BLaER1 treated with 17β-estradiol and CSF1 and Interleukin-3, amounts not matched to agents 10 nM and 100 nM (cell line): ENCODE measurements around the gene RNF17.
A peak's percentile ranks its signal among the peaks of the same experiment; 100 is the strongest.
"Not testable (repeated sequence)": the region's sequence is repeated elsewhere in the genome, so short reads cannot be mapped to it uniquely, and the experiment has no call there.

Source experiments
- H3K27ac ChIP-seq, 11 experiments: shearing (Covaris generic); formaldehyde crosslinking; 2 replicates each; pipeline ENCODE4 v1.8.1; 2022
- H3K27me3 ChIP-seq, 11 experiments: shearing (Covaris generic); formaldehyde crosslinking; 2 replicates each; pipeline ENCODE4 v1.8.1; 2022
- H3K36me3 ChIP-seq, 11 experiments: shearing (Covaris generic); formaldehyde crosslinking; 2 replicates each; pipeline ENCODE4 v1.8.1; 2022
- H3K4me1 ChIP-seq, 10 experiments: shearing (Covaris generic); formaldehyde crosslinking; 2 replicates each; pipeline ENCODE4 v1.8.1; 2022
- H3K4me2 ChIP-seq, 11 experiments: shearing (Covaris generic); formaldehyde crosslinking; 2 replicates each; pipeline ENCODE4 v1.8.1; 2022
- H3K4me3 ChIP-seq, 10 experiments: shearing (Covaris generic); formaldehyde crosslinking; 2 replicates each; pipeline ENCODE4 v1.8.1; 2022
- H3K9ac ChIP-seq, 11 experiments: shearing (Covaris generic); formaldehyde crosslinking; 2 replicates each; pipeline ENCODE4 v1.8.1; 2022
- H3K9me3 ChIP-seq, 11 experiments: shearing (Covaris generic); formaldehyde crosslinking; replicated peaks in 1 of 11; 2 replicates each; pipeline ENCODE4 v1.8.1; 2022
- H4K20me1 ChIP-seq, 11 experiments: shearing (Covaris generic); formaldehyde crosslinking; 2 replicates each; pipeline ENCODE4 v1.8.1; 2022
- Cebpa-rat ChIP-seq, 11 experiments: shearing (Covaris generic); IDR thresholded peaks; 2 replicates each; pipeline ENCODE4 v1.8.1; 2022

The RNF17 gene

DNA sequence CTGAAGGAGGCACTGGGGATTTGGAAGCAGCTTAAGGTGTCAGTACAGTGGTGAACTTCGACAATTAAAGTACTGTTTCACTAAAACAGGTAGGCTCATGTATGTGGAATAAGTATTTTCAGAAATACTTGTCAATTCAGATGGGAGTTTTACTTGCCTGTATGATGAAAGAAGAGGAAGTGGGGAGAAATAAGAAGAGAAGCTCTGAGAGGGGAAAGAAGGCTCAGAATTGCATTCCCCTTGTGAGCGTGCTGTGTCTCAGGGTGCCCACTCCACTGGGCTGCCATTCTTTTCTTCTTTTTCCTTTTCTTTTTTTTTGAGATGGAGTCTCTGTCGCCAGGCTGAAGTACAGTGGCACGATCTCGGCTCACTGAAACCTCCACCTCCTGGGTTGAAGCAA is 38.6 kb upstream of the RNF17 start:
- H3K9ac ChIP-seq, result no peak overlapping the region

DNA sequence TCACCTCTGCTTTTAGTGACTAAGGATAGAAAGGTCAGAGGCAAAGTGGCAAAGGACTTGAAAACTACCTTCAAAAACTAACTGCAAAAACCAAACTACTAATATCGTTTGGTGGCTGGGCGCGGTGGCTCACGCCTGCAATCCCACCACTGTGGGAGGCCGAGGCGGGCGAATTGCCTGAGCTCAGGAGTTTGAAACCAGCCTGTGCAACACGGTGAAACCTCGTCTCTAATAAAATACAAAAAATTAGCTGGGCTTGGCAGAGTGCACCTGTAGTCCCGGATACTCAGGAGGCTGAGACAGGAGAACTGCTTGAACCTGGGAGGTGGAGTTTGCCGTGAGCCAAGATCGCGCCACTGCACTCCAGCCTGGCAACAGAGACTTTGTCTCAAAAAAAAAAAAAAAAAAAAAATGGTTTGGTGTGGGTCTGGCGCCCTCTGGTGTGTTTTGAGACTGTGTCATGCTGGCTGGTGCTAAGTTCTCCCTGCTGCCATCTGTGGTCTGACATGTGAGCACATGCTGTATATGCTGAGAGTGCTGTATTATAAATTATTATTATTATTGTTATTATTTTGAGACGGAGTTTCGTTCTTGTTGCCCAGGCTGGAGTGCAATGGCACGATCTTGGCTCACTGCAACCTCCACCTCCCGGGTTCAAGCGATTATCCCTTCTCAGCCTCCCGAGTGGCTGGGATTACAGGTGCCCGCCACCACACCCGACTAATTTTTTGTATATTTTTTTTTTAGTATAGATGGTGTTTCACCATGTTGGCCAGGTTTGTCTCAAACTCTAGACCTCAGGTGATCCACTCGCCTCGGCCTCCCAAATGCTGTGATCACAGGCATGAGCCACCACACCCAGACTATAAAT is 36.0 kb upstream of the RNF17 start:
- H4K20me1 ChIP-seq, result no peaks in the 10 kb centered on the region
- no peak overlapping the region for H3K4me3 ChIP-seq
- H3K27me3 ChIP-seq, result no peaks in the 10 kb centered on the region
- no peak overlapping the region for H3K9ac ChIP-seq
- peaks cover 9 to 18% (median 17%) of the 10 kb centered on the region in 11 experiments; a peak in 19 of 22 replicates for H3K9me3 ChIP-seq
- H3K27ac ChIP-seq, result no peak overlapping the region
- peaks cover 0 to 6% (median 0%) of the 10 kb centered on the region in 10 experiments; a peak in 2 of 20 replicates for H3K4me1 ChIP-seq
- H3K4me2 ChIP-seq, result peak overlapping the region in 1 of 11 experiments; percentile 66; a peak in 2 of 22 replicates
- TF ChIP-seq Cebpa-rat (IDR thresholded peaks at IDR 0.05), result no peak
- H3K36me3 ChIP-seq, result no peaks in the 10 kb centered on the region

More for the DNA sequence above, 38.6 kb upstream of the RNF17 start:
- H3K36me3 ChIP-seq, result no peaks in the 10 kb centered on the region
- no peaks in the 10 kb centered on the region for H3K4me1 ChIP-seq
- no peaks in the 10 kb centered on the region for H3K27me3 ChIP-seq
- H3K4me3 ChIP-seq, result no peak overlapping the region
- TF ChIP-seq Cebpa-rat (IDR thresholded peaks at IDR 0.05), result no peak
- no peaks in the 10 kb centered on the region for H3K9me3 ChIP-seq
- H3K4me2 ChIP-seq, result no peak overlapping the region
- no peaks in the 10 kb centered on the region for H4K20me1 ChIP-seq
- no peak overlapping the region for H3K27ac ChIP-seq

DNA sequence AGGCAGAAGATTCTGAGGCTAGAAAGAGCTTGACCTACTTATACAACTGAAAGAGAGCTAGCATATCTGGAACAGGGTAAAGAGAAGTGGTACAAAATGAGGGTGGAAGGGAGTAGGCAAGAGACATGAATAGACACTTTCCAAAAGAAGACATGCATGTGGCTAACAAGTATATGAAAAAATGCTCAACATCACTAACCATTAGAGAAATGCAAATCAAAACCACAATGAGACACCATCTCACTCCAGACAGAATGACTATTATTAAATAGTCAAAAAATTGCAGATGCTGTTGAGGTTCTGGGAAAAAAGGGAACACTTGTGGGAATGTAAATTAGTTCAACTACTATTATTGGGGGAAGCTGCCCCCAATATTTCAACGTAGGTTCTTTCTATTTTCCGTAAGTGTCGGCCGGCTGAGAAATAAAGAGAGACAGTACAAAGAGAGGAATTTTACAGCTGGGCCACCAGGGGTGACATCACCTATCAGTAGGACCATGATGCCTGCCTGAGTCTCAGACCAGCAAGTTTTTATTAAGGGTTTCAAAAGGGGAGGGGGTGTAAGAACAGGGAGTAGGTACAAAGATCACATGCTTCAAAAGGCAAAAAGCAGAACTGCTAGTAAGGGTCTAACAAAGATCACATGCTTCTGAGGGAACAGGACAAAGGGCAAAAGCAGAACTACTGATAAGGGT is 32.9 kb upstream of the RNF17 start:
- not testable (repeated sequence) for H3K4me2 ChIP-seq
- H3K9me3 ChIP-seq, result peaks cover 9 to 18% (median 17%) of the 10 kb centered on the region in 11 experiments; a peak in 19 of 22 replicates

DNA sequence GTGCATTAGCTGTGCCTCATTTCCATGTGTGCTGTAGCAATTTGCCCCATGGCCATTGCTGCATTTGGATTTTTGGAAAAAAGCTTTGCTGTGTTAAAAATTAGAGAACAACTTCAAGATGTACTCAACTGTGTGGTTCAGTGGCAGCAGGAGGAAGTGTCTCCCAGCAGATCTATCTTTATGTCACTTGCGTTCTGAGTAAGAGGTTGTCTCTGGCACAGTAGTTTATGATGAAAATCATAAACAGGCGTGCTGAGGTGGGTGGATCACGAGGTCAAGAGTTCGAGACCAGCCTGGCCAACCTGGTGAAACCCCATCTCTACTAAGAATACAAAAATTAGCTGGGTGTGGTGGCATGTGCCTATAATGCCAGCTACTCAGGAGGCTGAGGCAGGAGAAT is 29.0 kb upstream of the RNF17 start:
- Histone ChIP-seq H3K27me3 (no peaks in the 10 kb centered on the region), H3K36me3 (no peaks in the 10 kb centered on the region), H3K4me1 (peaks cover 0 to 20% (median 2%) of the 10 kb centered on the region in 10 experiments; a peak in 7 of 20 replicates), H3K9me3 (peaks cover 9 to 18% (median 17%) of the 10 kb centered on the region in 11 experiments; a peak in 19 of 22 replicates), H3K4me2 (peak overlapping the region in 5 of 11 experiments; percentile 12 to 41 (median 23); a peak in 7 of 22 replicates), H3K9ac (no peak overlapping the region), H3K27ac (no peak overlapping the region), H3K4me3 (no peak overlapping the region), H4K20me1 (no peaks in the 10 kb centered on the region)
- no peak for TF ChIP-seq Cebpa-rat (IDR thresholded peaks at IDR 0.05)

More for the DNA sequence above, 32.9 kb upstream of the RNF17 start:
- H3K36me3 ChIP-seq, H3K27ac ChIP-seq, H3K4me3 ChIP-seq, H3K9ac ChIP-seq, H4K20me1 ChIP-seq, H3K27me3 ChIP-seq: not testable (repeated sequence)
- H3K4me1 ChIP-seq, result peaks cover 0 to 20% (median 2%) of the 10 kb centered on the region in 10 experiments; a peak in 7 of 20 replicates

DNA sequence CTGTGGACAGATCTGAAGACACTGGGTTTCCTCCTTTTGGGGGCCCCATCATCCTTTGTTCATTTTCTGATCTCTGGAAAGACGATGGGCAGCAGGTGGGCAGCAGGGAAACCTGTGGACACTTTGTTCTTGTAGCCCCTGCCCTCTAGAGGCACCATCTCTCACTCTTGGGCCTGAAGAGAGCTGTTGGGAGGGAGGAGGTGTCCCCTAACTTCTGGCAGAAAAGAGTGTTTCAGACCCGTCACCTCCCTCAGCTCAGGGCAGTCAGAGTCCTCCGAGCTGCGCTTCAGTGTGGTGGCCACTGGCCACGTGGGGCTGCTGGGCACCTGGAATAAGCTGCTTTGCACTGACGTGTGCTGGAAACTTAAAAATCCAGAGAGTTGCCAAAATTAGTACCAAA is 26.9 kb upstream of the RNF17 start:
- no peak overlapping the region for H3K9ac ChIP-seq
- H3K36me3 ChIP-seq, result no peaks in the 10 kb centered on the region
- peaks cover 8 to 22% (median 13%) of the 10 kb centered on the region in 10 experiments for H3K4me1 ChIP-seq
- no peak overlapping the region for H3K4me3 ChIP-seq
- no peak overlapping the region for H3K27ac ChIP-seq
- H3K4me2 ChIP-seq, result no peak overlapping the region
- no peak for TF ChIP-seq Cebpa-rat (IDR thresholded peaks at IDR 0.05)
- no peaks in the 10 kb centered on the region for H3K27me3 ChIP-seq
- no peaks in the 10 kb centered on the region; a peak in 1 of 22 replicates for H4K20me1 ChIP-seq
- H3K9me3 ChIP-seq, result peaks cover 3 to 6% (median 5%) of the 10 kb centered on the region in 11 experiments; a peak in 14 of 22 replicates

DNA sequence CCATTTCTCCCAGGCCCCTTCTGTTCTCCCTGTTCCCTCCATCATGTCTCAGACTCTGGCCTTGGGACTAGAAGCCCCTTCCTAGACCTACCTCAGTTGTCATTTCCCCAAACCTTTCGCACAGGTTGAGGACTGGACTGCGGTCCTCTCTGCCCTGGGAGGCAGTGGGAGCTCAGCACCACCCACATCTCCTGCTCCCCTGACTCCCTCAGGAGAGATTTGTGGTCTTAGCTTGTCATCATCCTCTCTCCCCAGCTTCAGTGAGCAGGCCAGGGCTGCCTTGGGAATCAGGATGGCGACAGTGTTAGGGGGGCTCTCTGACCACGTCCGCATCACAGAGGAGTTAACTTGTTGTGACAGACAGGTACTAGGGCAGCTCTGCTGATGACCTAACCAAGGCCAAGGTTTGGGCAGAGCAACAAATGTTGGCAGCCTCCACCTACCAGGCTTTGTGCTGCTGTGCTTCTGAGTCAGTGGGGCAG is 25.6 kb upstream of the RNF17 start:
- no peaks in the 10 kb centered on the region; a peak in 1 of 22 replicates for H3K27me3 ChIP-seq
- H4K20me1 ChIP-seq, result no peaks in the 10 kb centered on the region; a peak in 1 of 22 replicates
- no peaks in the 10 kb centered on the region for H3K9me3 ChIP-seq
- no peak for TF ChIP-seq Cebpa-rat (IDR thresholded peaks at IDR 0.05)
- H3K4me2 ChIP-seq, result no peak overlapping the region
- no peak overlapping the region for H3K4me3 ChIP-seq
- no peak overlapping the region for H3K27ac ChIP-seq
- H3K36me3 ChIP-seq, result no peaks in the 10 kb centered on the region
- no peak overlapping the region for H3K9ac ChIP-seq
- H3K4me1 ChIP-seq, result peaks cover 21 to 30% (median 23%) of the 10 kb centered on the region in 10 experiments

DNA sequence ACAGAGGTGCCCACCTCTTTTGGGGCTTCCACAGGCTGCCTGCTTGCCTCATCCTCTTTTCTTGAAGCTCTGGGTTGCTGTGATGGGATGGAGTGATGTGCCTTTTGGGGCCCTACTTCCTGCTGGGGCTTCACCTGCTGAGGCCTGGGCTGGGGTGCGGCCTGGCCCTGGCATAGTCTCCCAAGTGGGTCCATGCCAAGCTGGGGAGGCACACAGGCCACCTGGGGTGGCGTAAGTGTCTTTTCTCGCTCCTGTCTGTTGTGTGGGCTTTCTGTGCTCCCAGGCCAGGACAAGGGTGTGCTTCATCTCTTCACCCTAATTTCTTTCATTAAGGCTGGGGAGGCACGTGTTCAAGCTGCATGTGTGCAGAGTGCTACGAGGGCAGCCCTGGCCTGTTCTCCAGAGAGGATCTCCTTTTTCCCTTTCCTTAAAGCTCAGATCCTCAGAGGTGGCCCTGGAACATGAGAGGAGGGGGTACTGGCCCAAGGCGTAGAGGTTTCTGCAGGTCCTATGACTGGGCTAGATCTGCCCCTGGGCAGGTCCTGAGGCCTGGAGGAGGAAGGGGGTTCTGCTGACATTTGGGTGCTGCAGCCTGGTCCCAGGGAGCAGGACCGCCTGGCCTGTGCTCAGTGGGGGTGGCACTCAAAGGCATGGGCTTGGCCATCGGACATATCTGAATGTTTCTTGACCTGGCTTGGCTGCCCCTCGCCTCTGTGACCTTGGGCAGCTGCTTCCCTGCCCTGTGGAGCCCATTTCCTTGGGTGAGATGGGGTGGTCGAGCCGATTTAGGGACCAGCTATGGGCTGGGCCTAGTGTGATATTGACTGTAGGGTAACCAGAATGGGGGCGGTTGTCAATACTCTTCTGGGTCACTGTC is 23.7 kb upstream of the RNF17 start:
- peaks cover 7 to 18% (median 14%) of the 10 kb centered on the region in 11 experiments for H3K27me3 ChIP-seq
- peaks cover 0 to under 1% (median 0%) of the 10 kb centered on the region in 11 experiments; a peak in 3 of 22 replicates for H3K9me3 ChIP-seq
- no peak overlapping the region for H3K27ac ChIP-seq
- peaks cover 12 to 25% (median 22%) of the 10 kb centered on the region in 10 experiments for H3K4me1 ChIP-seq
- no peaks in the 10 kb centered on the region for H3K36me3 ChIP-seq
- no peak overlapping the region for H3K4me3 ChIP-seq
- no peak overlapping the region; a peak in 1 of 22 replicates for H3K4me2 ChIP-seq
- no peaks in the 10 kb centered on the region; a peak in 1 of 22 replicates for H4K20me1 ChIP-seq
- TF ChIP-seq Cebpa-rat (IDR thresholded peaks at IDR 0.05), result no peak
- no peak overlapping the region for H3K9ac ChIP-seq

DNA sequence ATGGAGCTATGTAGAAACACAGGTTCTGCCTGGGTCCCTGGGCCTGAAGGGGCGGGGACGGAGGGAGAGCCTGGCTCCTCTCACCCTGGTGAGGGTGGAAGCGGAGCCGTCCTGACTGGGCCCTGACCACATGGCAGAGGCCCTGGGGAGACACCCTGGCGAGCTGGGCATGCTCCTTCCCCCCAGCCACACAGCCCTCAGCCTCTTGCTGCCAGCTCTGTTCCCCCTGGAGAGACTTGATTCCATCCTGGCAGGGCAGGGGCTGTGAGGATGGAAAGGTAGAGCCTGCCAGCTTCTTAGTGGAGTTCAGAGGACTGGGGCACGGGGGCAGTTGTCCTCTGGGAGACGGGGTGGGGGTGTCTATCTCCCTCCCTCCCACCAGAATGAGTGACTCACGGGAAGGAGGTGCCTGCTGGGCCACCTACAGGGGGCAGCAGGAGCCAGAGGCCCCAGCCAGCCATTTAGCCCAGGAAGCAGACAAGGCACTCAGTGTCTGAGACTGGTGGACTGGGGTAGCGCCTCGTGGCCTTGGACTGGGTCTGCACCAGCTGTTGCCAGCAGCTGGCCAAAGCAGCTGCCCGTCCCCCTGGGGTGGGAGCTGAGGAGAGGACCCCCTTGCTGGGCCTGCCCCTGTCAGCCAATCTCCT is 22.8 kb upstream of the RNF17 start:
- Histone ChIP-seq H3K9ac (no peak overlapping the region), H3K27me3 (peaks cover 15 to 27% (median 23%) of the 10 kb centered on the region in 11 experiments), H3K4me3 (no peak overlapping the region), H3K27ac (peak overlapping the region in 2 of 11 experiments; percentile 22 to 42; a peak in 2 of 22 replicates), H3K36me3 (no peaks in the 10 kb centered on the region), H4K20me1 (no peaks in the 10 kb centered on the region; a peak in 1 of 22 replicates), H3K4me2 (peak overlapping the region in 10 of 11 experiments; percentile 32 to 86 (median 76); a peak in 16 of 22 replicates), H3K4me1 (peaks cover 9 to 25% (median 22%) of the 10 kb centered on the region in 10 experiments), H3K9me3 (peaks cover 5 to 9% (median 7%) of the 10 kb centered on the region in 11 experiments; a peak in 20 of 22 replicates)
- TF ChIP-seq Cebpa-rat (IDR thresholded peaks at IDR 0.05), result no peak
